Breast epithelium (tissue), 3 donors: ENCODE measurements around the gene JPH3.

Experiments used
- CTCF ChIP-seq, 3 donors: fragments of 450-650 bp; IDR thresholded peaks; one replicate each; pipeline ENCODE4 v1.5.1; 2016 to 2017; ENCODE audit warnings: antibody characterized with exemption in 3 of 3, mild to moderate bottlenecking in 3 of 3, moderate library complexity in 3 of 3
- POLR2A ChIP-seq: fragments of 450-650 bp; IDR thresholded peaks from one replicate; pipeline ENCODE4 v1.6.1; 2016; ENCODE audit warnings: antibody characterized with exemption, mild to moderate bottlenecking, moderate library complexity
- POLR2AphosphoS5 ChIP-seq, 3 donors: sonication (generic); formaldehyde crosslinking; IDR thresholded peaks; one replicate each; pipeline ENCODE4 v1.6.1; 2017; ENCODE audit warnings: antibody characterized with exemption in 3 of 3

- TF ChIP-seq CTCF (IDR thresholded peaks at IDR 0.05) (no peak), POLR2A (no peak), POLR2AphosphoS5 (IDR thresholded peaks at IDR 0.05) (no peak)
These were observed 20.5 kb downstream of the JPH3 start for GRCh38 chr16:87622756-87623319.
